GM20000 (cell line): Measurements from ENCODE around the gene EIF2B5.

Experiments
- DNase-seq: peaks from one replicate; pipeline ENCODE4 v3.0.0; 2012; ENCODE audit warnings: low spot score
- CTCF ChIP-seq: IDR thresholded peaks from 2 replicates; pipeline ENCODE4 v1.5.1; 2012; ENCODE audit warnings: mild to moderate bottlenecking, control low read depth; ENCODE audit errors: extremely low read depth, missing control alignments

The EIF2B5 gene

GRCh38 chr3:184168363-184169120, 33.4 kb downstream of the EIF2B5 start:
- no peak for DNase-seq
- TF ChIP-seq CTCF, result no peak

GRCh38 chr3:184169896-184170875, 35.0 kb downstream of the EIF2B5 start:
- TF ChIP-seq CTCF, result no peak
- DNase-seq, result no peak

GRCh38 chr3:184171562-184171961, 36.4 kb downstream of the EIF2B5 start:
- peak; percentile 43 for DNase-seq
- no peak for TF ChIP-seq CTCF

GRCh38 chr3:184172681-184173373, 37.7 kb downstream of the EIF2B5 start:
- no peak for DNase-seq

GRCh38 chr3:184173374-184173722, 38.2 kb downstream of the EIF2B5 start:
- DNase-seq, result no peak
- no peak for TF ChIP-seq CTCF

More at GRCh38 chr3:184172681-184173373, 37.7 kb downstream of the EIF2B5 start:
- TF ChIP-seq CTCF, result no peak

- no peak for DNase-seq
- TF ChIP-seq CTCF, result no peak
Observed at GRCh38 chr3:184174284-184174645, 39.1 kb downstream of the EIF2B5 start.
